ENCODE measurements around the gene DGCR2. TPM values are rescaled to one million over a fixed set of nuclear protein-coding genes. Genes with fewer than 3 reads are reported as not detected.

Gene DGCR2
- total and polyA plus RNA-seq, 2 experiments from 2014 or later: 25.6 to 42.7 TPM

DNA sequence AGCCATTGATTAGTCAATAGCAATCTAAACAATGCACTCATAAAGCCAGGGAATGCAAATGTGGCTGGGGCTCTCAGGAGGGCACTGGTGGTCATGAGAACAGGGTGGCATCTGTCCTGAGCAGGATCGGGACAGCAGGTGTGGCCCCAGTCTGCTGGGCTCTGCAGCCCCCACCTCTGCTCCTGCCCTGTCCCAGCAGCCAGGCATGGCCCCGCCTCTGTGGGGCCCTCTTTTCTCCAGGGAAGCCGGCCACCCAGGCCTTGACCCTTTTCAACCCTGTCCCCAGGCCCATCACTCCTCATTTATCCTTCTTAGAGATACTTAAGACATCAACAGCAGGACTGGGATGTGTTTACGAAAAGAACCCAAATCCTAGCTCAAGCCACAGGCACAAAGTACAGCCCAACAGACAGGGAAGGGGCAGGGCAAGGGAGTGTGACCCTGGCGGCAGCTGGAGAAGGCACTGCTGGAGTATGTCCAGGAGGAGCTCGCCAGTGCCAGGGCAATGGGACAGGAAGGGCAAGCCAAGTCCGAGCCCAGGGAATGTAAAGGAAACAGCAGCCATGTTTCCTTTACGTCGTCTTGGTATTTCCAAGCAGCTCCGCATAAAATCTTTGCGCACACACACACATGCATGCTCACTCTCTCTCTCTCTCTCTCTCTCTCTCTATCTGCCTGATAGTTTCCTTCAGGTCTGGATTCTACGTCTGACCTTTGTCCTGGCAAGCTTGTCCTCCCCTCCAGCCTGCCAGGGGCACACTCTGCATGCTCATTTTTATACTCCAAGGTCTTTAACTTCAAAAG lies 59.9 kb downstream of the DGCR2 start:
- Histone ChIP-seq H4K20me1 (ENCODE audit: insufficient read depth) (no peaks in the 10 kb centered on the region), H3K4me2 (ENCODE audit: unreplicated experiment) (no peak overlapping the region), H3K9ac (no peak overlapping the region), H3K9me3 (ENCODE audit: low read depth) (no peaks in the 10 kb centered on the region), H3K27me3 (replicated peaks; ENCODE audit: insufficient read depth) (no peaks in the 10 kb centered on the region), H3K9me2 (ENCODE audit: insufficient read depth) (no peaks in the 10 kb centered on the region), H3K27ac (no peak overlapping the region), H3K79me2 (ENCODE audit: insufficient read depth) (no peaks in the 10 kb centered on the region), H3K4me1 (ENCODE audit: insufficient read depth) (peaks cover 9% of the 10 kb centered on the region), H3K36me3 (ENCODE audit: low read depth) (no peaks in the 10 kb centered on the region), H2AFZ (no peak overlapping the region), H3K4me3 (no peak overlapping the region), H3F3A (ENCODE audit: insufficient read depth) (0 out of 2 replicates have a peak, but pooled peaks cover 3% of the 10 kb centered on the region)
- no peak for TF ChIP-seq EZH2phosphoT487 (IDR thresholded peaks at IDR 0.05; ENCODE audit: insufficient read depth, low read depth)
- TF ChIP-seq EZH2 (IDR thresholded peaks at IDR 0.05; ENCODE audit: insufficient read depth, poor library complexity, severe bottlenecking): no peak
- in situ Hi-C loops (cut with MboI): no loop called here
- no peak for DNase-seq
- 81 to 86% methylated on average over 12 of the region's 12 CpGs for WGBS, 2 experiments (ENCODE audit: low coverage in 1 of 2, low lambda C conversion rate in 2 of 2, missing lambda C conversion rate in 2 of 2)

DNA sequence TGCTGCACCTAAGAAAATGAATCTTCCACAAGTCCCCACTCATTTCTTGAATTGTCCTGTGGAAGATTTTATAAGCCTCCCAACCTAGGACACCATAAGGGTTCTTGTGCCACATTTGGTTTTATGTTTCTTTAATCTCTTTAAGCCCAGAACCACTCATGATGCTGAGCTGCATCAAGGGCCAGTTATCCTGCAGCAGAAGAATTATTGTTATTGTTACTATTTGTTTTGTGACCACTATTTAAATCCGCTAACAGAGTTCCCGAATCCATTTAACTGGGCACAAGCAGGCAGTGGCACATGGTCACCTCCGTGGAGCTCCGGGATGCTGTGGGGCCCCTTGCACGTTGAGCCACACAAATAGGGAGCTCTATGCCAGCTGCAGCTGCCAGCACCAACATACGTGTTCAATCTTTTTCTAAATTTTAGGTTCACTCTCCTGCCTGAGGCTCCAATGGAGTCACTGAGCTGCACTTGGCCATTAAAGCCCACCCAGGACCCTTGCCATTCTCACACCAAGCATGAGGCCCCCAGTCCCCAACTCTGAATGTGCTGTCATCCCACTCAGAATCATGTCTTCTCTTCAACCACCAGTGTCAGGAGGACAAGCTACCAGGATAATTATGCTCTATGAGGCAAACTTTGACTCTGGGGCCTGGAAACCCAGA lies 60.6 kb downstream of the DGCR2 start:
- WGBS, 2 experiments (ENCODE audit: low coverage in 1 of 2, low lambda C conversion rate in 2 of 2, missing lambda C conversion rate in 2 of 2): 83 to 86% methylated on average over 6 of the region's 6 CpGs
- Histone ChIP-seq H3K27me3 (replicated peaks; ENCODE audit: insufficient read depth) (no peaks in the 10 kb centered on the region), H4K20me1 (ENCODE audit: insufficient read depth) (no peaks in the 10 kb centered on the region), H3K36me3 (ENCODE audit: low read depth) (no peaks in the 10 kb centered on the region; the same call in 1 of the 2 replicates), H3F3A (ENCODE audit: insufficient read depth) (no peaks in the 10 kb centered on the region), H3K9me3 (ENCODE audit: low read depth) (no peaks in the 10 kb centered on the region), H3K4me2 (ENCODE audit: unreplicated experiment) (no peak overlapping the region), H3K79me2 (ENCODE audit: insufficient read depth) (no peaks in the 10 kb centered on the region), H2AFZ (no peak overlapping the region), H3K4me1 (ENCODE audit: insufficient read depth) (peaks cover 5% of the 10 kb centered on the region), H3K4me3 (no peak overlapping the region), H3K27ac (no peak overlapping the region), H3K9ac (no peak overlapping the region), H3K9me2 (ENCODE audit: insufficient read depth) (no peaks in the 10 kb centered on the region)
- no peak for DNase-seq
- no peak for TF ChIP-seq EZH2 (IDR thresholded peaks at IDR 0.05; ENCODE audit: insufficient read depth, poor library complexity, severe bottlenecking)
- TF ChIP-seq EZH2phosphoT487 (IDR thresholded peaks at IDR 0.05; ENCODE audit: insufficient read depth, low read depth): no peak
- in situ Hi-C loops (cut with MboI): no loop called here

GRCh38 chr22:19060356-19061009 lies 61.7 kb downstream of the DGCR2 start:
- peak; percentile 41 for DNase-seq

GRCh38 chr22:19059481-19060278 lies 62.5 kb downstream of the DGCR2 start:
- Histone ChIP-seq H3F3A (ENCODE audit: insufficient read depth) (no peaks in the 10 kb centered on the region), H3K27ac (no peak overlapping the region), H3K27me3 (replicated peaks; ENCODE audit: insufficient read depth) (no peaks in the 10 kb centered on the region), H3K4me2 (ENCODE audit: unreplicated experiment) (no peak overlapping the region), H3K36me3 (ENCODE audit: low read depth) (no peaks in the 10 kb centered on the region; the same call in 1 of the 2 replicates), H3K9ac (no peak overlapping the region), H3K4me1 (ENCODE audit: insufficient read depth) (no peaks in the 10 kb centered on the region), H3K9me3 (ENCODE audit: low read depth) (no peaks in the 10 kb centered on the region), H3K79me2 (ENCODE audit: insufficient read depth) (no peaks in the 10 kb centered on the region), H2AFZ (no peak overlapping the region), H3K4me3 (no peak overlapping the region), H3K9me2 (ENCODE audit: insufficient read depth) (no peaks in the 10 kb centered on the region), H4K20me1 (ENCODE audit: insufficient read depth) (no peaks in the 10 kb centered on the region)
- DNase-seq: no peak
- TF ChIP-seq EZH2phosphoT487 (IDR thresholded peaks at IDR 0.05; ENCODE audit: insufficient read depth, low read depth) (no peak), EZH2 (IDR thresholded peaks at IDR 0.05; ENCODE audit: insufficient read depth, poor library complexity, severe bottlenecking) (no peak)
- in situ Hi-C loops (cut with MboI): no loop called here
- WGBS, 2 experiments (ENCODE audit: low coverage in 1 of 2, low lambda C conversion rate in 2 of 2, missing lambda C conversion rate in 2 of 2): 88% methylated on average over 14 to 20 of the region's 20 CpGs

More at GRCh38 chr22:19060356-19061009, 61.7 kb downstream of the DGCR2 start:
- H3K9me2 ChIP-seq (ENCODE audit: insufficient read depth): no peaks in the 10 kb centered on the region
- TF ChIP-seq EZH2phosphoT487 (IDR thresholded peaks at IDR 0.05; ENCODE audit: insufficient read depth, low read depth): no peak
- no peak for TF ChIP-seq EZH2 (IDR thresholded peaks at IDR 0.05; ENCODE audit: insufficient read depth, poor library complexity, severe bottlenecking)
- no peaks in the 10 kb centered on the region for H3K27me3 ChIP-seq (replicated peaks; ENCODE audit: insufficient read depth)
- no peaks in the 10 kb centered on the region for H3F3A ChIP-seq (ENCODE audit: insufficient read depth)
- no peak overlapping the region for H3K9ac ChIP-seq
- no peaks in the 10 kb centered on the region for H3K4me1 ChIP-seq (ENCODE audit: insufficient read depth)
- H3K27ac ChIP-seq: no peak overlapping the region
- no peaks in the 10 kb centered on the region; the same call in 1 of the 2 replicates for H3K36me3 ChIP-seq (ENCODE audit: low read depth)
- no peaks in the 10 kb centered on the region for H3K9me3 ChIP-seq (ENCODE audit: low read depth)
- H3K4me2 ChIP-seq (ENCODE audit: unreplicated experiment): no peak overlapping the region
- in situ Hi-C loops (cut with MboI): no loop called here
- no peaks in the 10 kb centered on the region for H4K20me1 ChIP-seq (ENCODE audit: insufficient read depth)
- H2AFZ ChIP-seq: no peak overlapping the region
- WGBS, 2 experiments (ENCODE audit: low coverage in 1 of 2, low lambda C conversion rate in 2 of 2, missing lambda C conversion rate in 2 of 2): 79 to 81% methylated on average over 15 of the region's 15 CpGs
- H3K79me2 ChIP-seq (ENCODE audit: insufficient read depth): no peaks in the 10 kb centered on the region
- H3K4me3 ChIP-seq: no peak overlapping the region

Data from GM23248 (cell line).